Endothelial cell of umbilical vein (primary cell): ENCODE measurements around the gene VCAN. TPM values are rescaled to one million over a fixed set of nuclear protein-coding genes. Genes with fewer than 3 reads are reported as not detected.

Experiments used
- BruUV-seq: library from RNA; stranded (reverse); fragments of 400-500 nt; replicated peaks from 2 replicates; lab custom pipeline; 2021; lab: Mats Ljungman, UMichigan
- CTCF ChIA-PET: fragments of 300-600, 350-600 bp; sonication (Branson Sonifier 250); formaldehyde crosslinking; loops from one replicate; lab custom pipeline; 2021; ENCODE audit warnings: antibody characterized with exemption, inconsistent platforms; lab: Charles Lee
- POLR2A ChIA-PET: fragments of 300-600, 350-600 bp; sonication (Branson Sonifier 250); formaldehyde crosslinking; loops from one replicate; lab custom pipeline; 2021; ENCODE audit warnings: antibody characterized with exemption, inconsistent platforms; lab: Charles Lee
- DNase-seq: peaks from one replicate; pipeline ENCODE4 v3.0.0-alpha.2; 2011; ENCODE audit warnings: low read depth, low spot score
- FAIRE-seq: peaks from 2 replicates; lab custom pipeline; 2011; peaks lifted over from hg19 to GRCh38; lab: Jason Lieb, UNC
- H2AFZ ChIP-seq: 2 replicates; pipeline ENCODE4 v1.6.0; 2012; ENCODE audit warnings: low read depth, low read length, control low read depth, inconsistent platforms
- H3K27ac ChIP-seq: 2 replicates; pipeline ENCODE4 v1.5.1; 2011; ENCODE audit warnings: low read depth, mild to moderate bottlenecking, control low read depth, low read length, moderate library complexity; ENCODE audit not compliant: insufficient read depth
- H3K27me3 ChIP-seq, 2 experiments: 2 replicates each; pipeline versions ENCODE4 v1.6.0 to v1.6.1; 2011; ENCODE audit warnings: low read length in 2 of 2, mixed read lengths in 1 of 2; ENCODE audit not compliant: control insufficient read depth in 2 of 2, insufficient read depth in 2 of 2
- H3K36me3 ChIP-seq, 2 experiments: 2 replicates in 1 of 2; 3 replicates in 1 of 2; pipeline ENCODE4 v1.5.1; 2011; ENCODE audit warnings: low read length in 2 of 2, mild to moderate bottlenecking in 1 of 2, moderate library complexity in 1 of 2; ENCODE audit not compliant: control insufficient read depth in 2 of 2, insufficient read depth in 2 of 2; ENCODE audit errors: extremely low read depth in 1 of 2
- H3K4me1 ChIP-seq: 3 replicates; pipeline ENCODE4 v1.5.1; 2011; ENCODE audit warnings: mild to moderate bottlenecking, low read length; ENCODE audit not compliant: control insufficient read depth, insufficient read depth; ENCODE audit errors: extremely low read depth
- H3K4me2 ChIP-seq: 2 replicates; pipeline ENCODE4 v1.6.1; 2011; ENCODE audit warnings: low read length, control low read depth, mixed read lengths; ENCODE audit not compliant: insufficient read depth
- H3K4me3 ChIP-seq, 3 experiments: fragments of 200-600 bp in 1 of 3; sonication (generic), shearing (Covaris generic) in 1 of 3; replicated peaks in 1 of 3; 2 replicates each; pipeline ENCODE4 v1.5.1; 2011 to 2016; ENCODE audit warnings: control low read depth in 3 of 3, low read length in 3 of 3, mild to moderate bottlenecking in 2 of 3, inconsistent platforms in 1 of 3, low read depth in 1 of 3, moderate library complexity in 1 of 3; ENCODE audit not compliant: insufficient read depth in 1 of 3
- H3K79me2 ChIP-seq: 2 replicates; pipeline ENCODE4 v1.6.0; 2012; ENCODE audit warnings: low read length, inconsistent platforms; ENCODE audit not compliant: control insufficient read depth, insufficient read depth
- H3K9ac ChIP-seq: replicated peaks from 2 replicates; pipeline ENCODE3; 2011; ENCODE audit warnings: low read length, control low read depth; ENCODE audit not compliant: insufficient read depth; ENCODE audit errors: extremely low read depth
- H3K9me1 ChIP-seq: replicated peaks from 3 replicates; pipeline ENCODE4 v1.6.0; 2011; ENCODE audit warnings: mild to moderate bottlenecking, low read length; ENCODE audit not compliant: control insufficient read depth, insufficient read depth; ENCODE audit errors: extremely low read depth
- H3K9me3 ChIP-seq: replicated peaks from 2 replicates; pipeline ENCODE4 v1.5.1; 2012; ENCODE audit warnings: low read length, inconsistent platforms; ENCODE audit not compliant: control insufficient read depth, insufficient read depth
- H4K20me1 ChIP-seq: replicated peaks from 2 replicates; pipeline ENCODE3; 2011; ENCODE audit warnings: mild to moderate bottlenecking, low read length; ENCODE audit not compliant: control insufficient read depth, insufficient read depth; ENCODE audit errors: extremely low read depth
- CTCF ChIP-seq, 2 donors: IDR thresholded peaks; 1 replicate in 1 of 2; 2 replicates in 1 of 2; pipeline ENCODE4 v1.5.1; 2011; ENCODE audit warnings: low read length in 2 of 2, mild to moderate bottlenecking in 2 of 2, moderate library complexity in 2 of 2, control low read depth in 1 of 2, inconsistent platforms in 1 of 2, low read depth in 1 of 2; ENCODE audit not compliant: insufficient read depth in 1 of 2; ENCODE audit errors: extremely low read depth in 1 of 2
- EZH2 ChIP-seq: IDR thresholded peaks from 2 replicates; pipeline ENCODE4 v1.6.1; 2012; ENCODE audit warnings: borderline replicate concordance, low read depth, mild to moderate bottlenecking, moderate library complexity, low read length, inconsistent platforms; ENCODE audit not compliant: severe bottlenecking
- FOS ChIP-seq: IDR thresholded peaks from 2 replicates; pipeline ENCODE4 v1.6.1; 2011; ENCODE audit warnings: mild to moderate bottlenecking, low read length, moderate library complexity, borderline replicate concordance; ENCODE audit not compliant: insufficient read depth
- GATA2 ChIP-seq: IDR thresholded peaks from 2 replicates; pipeline ENCODE4 v1.7.0; 2011; ENCODE audit warnings: low read depth, mild to moderate bottlenecking, moderate library complexity, mixed read lengths, low read length; ENCODE audit not compliant: insufficient read length, insufficient read depth
- JUN ChIP-seq: IDR thresholded peaks from 2 replicates; pipeline ENCODE4 v1.6.1; 2011; ENCODE audit warnings: borderline replicate concordance, low read depth; ENCODE audit not compliant: insufficient read length, insufficient read depth
- MYC ChIP-seq: IDR thresholded peaks from one replicate; pipeline ENCODE4 v1.6.1; 2011; ENCODE audit warnings: mild to moderate bottlenecking, low read depth, low read length
- POLR2AphosphoS5 ChIP-seq: IDR thresholded peaks from 2 replicates; pipeline ENCODE4 v1.6.1; 2012; ENCODE audit warnings: low read depth, mild to moderate bottlenecking, control low read depth, low read length, moderate library complexity; ENCODE audit not compliant: insufficient read depth
- dilution Hi-C: fragments of 300-500 bp; cut with MboI; formaldehyde crosslinking; loops from one replicate; pipeline ENCODE4 v1.15.0; 2019; ENCODE audit warnings: low sequenced_read_pairs; ENCODE audit not compliant: extremely low pct_ligation_motif_present
- intact Hi-C: fragments of 100-400 bp; cut with micrococcal nuclease; formaldehyde crosslinking; loops from one replicate; pipeline ENCODE4 v1.10.0; 2022
- polyA plus RNA-seq, 4 experiments: library from polyadenylated mRNA; depleted of rRNA in 3 of 4; stranded (reverse) in 3 of 4; unstranded in 1 of 4; fragments of >200 nt; gene quantifications; 2 replicates each; pipeline versions ENCODE4 v1.2.1 to v1.2.3, GENCODE V29; 2011 to 2012; ENCODE audit warnings: missing spikeins in 1 of 4
- total RNA-seq: library from RNA; stranded (reverse); gene quantifications from 2 replicates; pipeline ENCODE4 v1.2.3, GENCODE V29; 2021
- TF ChIP-seq, protein P1 (sequence below): IDR thresholded peaks from 2 replicates; pipeline ENCODE4 v1.6.1; 2011; ENCODE audit not compliant: insufficient read depth, insufficient read length

The VCAN gene
- total and polyA plus RNA-seq, 2 donors (not counting 3 experiments of a cell fraction or from before 2014, with no cell fraction given) = 0.35 to 1.2 TPM

DNA sequence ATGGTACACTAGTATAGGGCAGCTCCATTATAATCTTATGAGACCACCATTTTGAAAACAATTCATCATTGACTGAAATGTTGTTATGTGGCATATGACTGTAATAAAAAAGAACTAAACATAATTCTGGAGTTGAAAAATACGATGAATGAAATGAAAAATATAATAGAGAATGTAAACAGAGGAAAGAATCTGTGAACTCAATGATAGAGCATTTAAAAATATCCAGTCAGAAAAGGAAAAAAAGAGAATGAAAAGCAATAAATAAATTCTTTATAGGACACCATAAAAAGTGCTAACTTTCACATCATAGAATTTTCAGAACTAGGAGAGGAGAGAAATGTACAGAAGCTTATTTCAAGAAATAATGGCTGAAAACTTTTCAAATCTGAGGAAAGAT lies 17.6 kb upstream of the VCAN start:
- CTCF ChIA-PET = interaction anchor here (0.9 to 1.4 kb wide), 2 partner anchors 22 to 24 kb away, joined by 3 to 4 read pairs; no protein-coding TSS in a partner anchor
- Histone ChIP-seq H3K79me2 (no peaks in the 10 kb centered on the region), H3K27ac (no peak overlapping the region), H3K9me1 (no peaks in the 10 kb centered on the region), H3K4me1 (peaks cover 8% of the 10 kb centered on the region), H3K36me3 (no peaks in the 10 kb centered on the region), H3K4me2 (no peak overlapping the region), H2AFZ (no peak overlapping the region), H3K4me3 (no peak overlapping the region), H3K27me3 (peaks cover 0 to 5% of the 10 kb centered on the region in 2 experiments), H4K20me1 (no peaks in the 10 kb centered on the region), H3K9me3 (no peaks in the 10 kb centered on the region), H3K9ac (no peak overlapping the region)
- dilution Hi-C loops (no loop called here), intact Hi-C loops (no loop called here)
- POLR2A ChIA-PET = no interaction called here
- DNase-seq (no peak), FAIRE-seq (no peak)
- TF ChIP-seq, protein P1, sequence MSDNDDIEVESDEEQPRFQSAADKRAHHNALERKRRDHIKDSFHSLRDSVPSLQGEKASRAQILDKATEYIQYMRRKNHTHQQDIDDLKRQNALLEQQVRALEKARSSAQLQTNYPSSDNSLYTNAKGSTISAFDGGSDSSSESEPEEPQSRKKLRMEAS = no peak
- TF ChIP-seq POLR2AphosphoS5 = no peak
- no TSS peak for BruUV-seq

- POLR2A ChIA-PET = no interaction called here
- no peak for DNase-seq
- H2AFZ ChIP-seq = no peak overlapping the region
- H3K9ac ChIP-seq = no peak overlapping the region
- CTCF ChIA-PET = no interaction called here
- H3K9me3 ChIP-seq = no peaks in the 10 kb centered on the region
- no peaks in the 10 kb centered on the region for H3K36me3 ChIP-seq
- peaks cover 24 to 50% of the 10 kb centered on the region in 2 experiments for H3K27me3 ChIP-seq
- no peak overlapping the region for H3K4me3 ChIP-seq
- H3K79me2 ChIP-seq = no peaks in the 10 kb centered on the region
- TF ChIP-seq POLR2AphosphoS5 (no peak), GATA2 (no peak), JUN (no peak), MYC (no peak), CTCF (IDR thresholded peaks at IDR 0.05; ENCODE audit: extremely low read depth in 1 of 2, insufficient read depth in 1 of 2, low read depth in 1 of 2, low read length in 2 of 2) (no peak), FOS (no peak), EZH2 (no peak)
- TF ChIP-seq, protein P1 = no peak
- H3K4me1 ChIP-seq = no peaks in the 10 kb centered on the region
- H3K9me1 ChIP-seq = no peaks in the 10 kb centered on the region
- intact Hi-C loops = no loop called here
- H3K27ac ChIP-seq = no peak overlapping the region
- no TSS peak for BruUV-seq
- H3K4me2 ChIP-seq = no peak overlapping the region
- dilution Hi-C loops = no loop called here
- no peak for FAIRE-seq
- no peaks in the 10 kb centered on the region for H4K20me1 ChIP-seq
These were observed 7.3 kb upstream of the VCAN start for GRCh38 chr5:83464261-83464660.
